Measurements from ENCODE around the gene PCTP. TPM values are rescaled to one million over a fixed set of nuclear protein-coding genes. Genes with fewer than 3 reads are reported as not detected.

PCTP gene
- total RNA-seq, 1 donor from 2014 or later: 8.4 TPM

DNA sequence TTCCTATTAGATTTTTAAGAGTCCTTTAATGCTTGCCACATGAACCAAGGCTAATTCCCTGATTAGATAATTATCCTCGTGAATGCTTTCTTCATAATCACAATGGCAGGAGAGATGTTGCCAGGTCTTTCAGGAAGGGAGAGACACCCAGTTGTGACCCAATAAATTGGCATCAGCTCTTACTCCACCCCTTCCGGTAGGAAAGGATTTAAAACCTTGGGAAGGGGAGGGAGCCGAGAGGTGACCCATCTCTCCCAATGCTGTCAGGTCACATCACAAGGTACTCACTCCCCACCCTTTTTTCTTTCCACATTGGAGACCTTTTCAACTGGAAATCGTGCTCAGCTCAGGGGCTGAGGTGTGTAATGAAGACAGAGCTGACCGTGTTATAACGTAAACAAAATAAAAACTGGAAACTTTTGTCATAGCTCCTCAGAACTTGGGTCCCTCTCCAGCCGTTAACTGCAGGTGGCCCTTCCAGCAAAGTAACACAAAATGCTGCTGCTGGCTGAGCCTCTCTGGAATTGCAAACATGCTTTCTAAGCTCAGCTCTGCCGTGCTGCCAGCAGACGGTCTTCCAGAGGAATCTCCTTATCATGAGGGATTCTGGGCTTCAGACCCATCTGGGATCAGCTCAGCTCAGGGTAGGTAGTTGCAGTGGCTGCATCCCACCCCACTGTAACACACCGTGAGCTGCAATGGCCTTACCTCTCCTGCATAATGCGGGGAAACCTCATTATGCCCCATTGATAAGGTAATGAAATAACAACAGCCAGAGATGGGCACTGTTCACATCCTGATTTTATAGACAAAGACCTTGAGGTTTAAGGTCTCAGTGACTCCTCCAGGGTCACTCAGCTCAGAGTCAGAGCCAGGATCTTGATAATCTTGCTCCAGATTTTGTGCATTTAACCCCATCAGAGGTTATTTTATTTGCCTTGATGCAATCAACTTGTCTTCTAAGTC lies 43.8 kb upstream of the PCTP start:
- Mint-ChIP-seq H3K36me3 (ENCODE audit: unreplicated experiment) (no peaks in the 10 kb centered on the region), H3K27ac (ENCODE audit: unreplicated experiment) (no peak overlapping the region), H3K4me1 (ENCODE audit: unreplicated experiment) (peaks cover 8% of the 10 kb centered on the region), H3K9me3 (ENCODE audit: unreplicated experiment) (no peaks in the 10 kb centered on the region), H3K4me3 (ENCODE audit: unreplicated experiment) (no peak overlapping the region), H3K27me3 (ENCODE audit: unreplicated experiment) (peaks cover 40% of the 10 kb centered on the region)
- DNase-seq (ENCODE audit: extremely low spot score, unreplicated experiment): no peak
- TF ChIP-seq, protein P1, sequence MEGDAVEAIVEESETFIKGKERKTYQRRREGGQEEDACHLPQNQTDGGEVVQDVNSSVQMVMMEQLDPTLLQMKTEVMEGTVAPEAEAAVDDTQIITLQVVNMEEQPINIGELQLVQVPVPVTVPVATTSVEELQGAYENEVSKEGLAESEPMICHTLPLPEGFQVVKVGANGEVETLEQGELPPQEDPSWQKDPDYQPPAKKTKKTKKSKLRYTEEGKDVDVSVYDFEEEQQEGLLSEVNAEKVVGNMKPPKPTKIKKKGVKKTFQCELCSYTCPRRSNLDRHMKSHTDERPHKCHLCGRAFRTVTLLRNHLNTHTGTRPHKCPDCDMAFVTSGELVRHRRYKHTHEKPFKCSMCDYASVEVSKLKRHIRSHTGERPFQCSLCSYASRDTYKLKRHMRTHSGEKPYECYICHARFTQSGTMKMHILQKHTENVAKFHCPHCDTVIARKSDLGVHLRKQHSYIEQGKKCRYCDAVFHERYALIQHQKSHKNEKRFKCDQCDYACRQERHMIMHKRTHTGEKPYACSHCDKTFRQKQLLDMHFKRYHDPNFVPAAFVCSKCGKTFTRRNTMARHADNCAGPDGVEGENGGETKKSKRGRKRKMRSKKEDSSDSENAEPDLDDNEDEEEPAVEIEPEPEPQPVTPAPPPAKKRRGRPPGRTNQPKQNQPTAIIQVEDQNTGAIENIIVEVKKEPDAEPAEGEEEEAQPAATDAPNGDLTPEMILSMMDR (IDR thresholded peaks at IDR 0.05): no peak

DNA sequence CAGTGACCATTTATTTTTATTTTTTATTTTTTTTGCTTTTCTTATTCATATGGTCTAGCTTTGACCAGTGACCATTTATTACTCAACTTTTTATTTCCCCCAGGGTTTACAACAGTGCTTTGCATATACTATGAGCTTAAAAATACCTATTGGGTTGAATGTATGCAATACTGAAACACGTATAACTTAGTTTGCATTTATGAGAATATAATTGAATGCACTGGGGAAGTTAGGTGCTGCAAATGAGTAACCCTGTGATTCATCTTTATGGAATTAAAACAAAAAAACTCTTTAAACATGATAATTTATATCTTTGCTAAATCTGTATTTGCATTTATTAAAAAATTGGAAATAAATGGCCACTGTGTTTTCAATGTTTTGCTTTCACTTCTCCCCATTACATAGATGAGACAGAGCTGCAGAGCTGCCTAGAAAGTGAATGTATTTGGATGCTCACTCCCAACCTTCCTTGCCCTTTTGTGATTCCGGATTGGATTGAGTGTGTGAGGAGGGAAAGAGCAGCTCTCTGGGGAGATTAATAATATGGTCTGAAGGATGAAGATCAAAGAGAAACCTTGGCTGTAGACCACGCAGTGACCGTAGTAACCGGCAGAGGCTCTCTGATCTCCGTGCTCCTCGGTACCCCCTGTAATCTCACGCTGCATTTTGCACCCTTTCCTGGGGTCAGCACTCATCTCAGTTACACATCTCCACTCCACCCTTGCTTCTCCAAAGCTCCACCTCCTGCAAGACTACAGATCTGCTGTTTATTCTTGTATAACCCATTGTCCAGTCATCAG lies 42.5 kb upstream of the PCTP start:
- Mint-ChIP-seq H3K27me3 (ENCODE audit: unreplicated experiment) (peaks cover 36% of the 10 kb centered on the region), H3K27ac (ENCODE audit: unreplicated experiment) (no peak overlapping the region), H3K4me1 (ENCODE audit: unreplicated experiment) (peaks cover 8% of the 10 kb centered on the region), H3K4me3 (ENCODE audit: unreplicated experiment) (no peak overlapping the region), H3K9me3 (ENCODE audit: unreplicated experiment) (no peaks in the 10 kb centered on the region), H3K36me3 (ENCODE audit: unreplicated experiment) (no peaks in the 10 kb centered on the region)
- no peak for DNase-seq (ENCODE audit: extremely low spot score, unreplicated experiment)
- TF ChIP-seq, protein P1 (IDR thresholded peaks at IDR 0.05): no peak

DNA sequence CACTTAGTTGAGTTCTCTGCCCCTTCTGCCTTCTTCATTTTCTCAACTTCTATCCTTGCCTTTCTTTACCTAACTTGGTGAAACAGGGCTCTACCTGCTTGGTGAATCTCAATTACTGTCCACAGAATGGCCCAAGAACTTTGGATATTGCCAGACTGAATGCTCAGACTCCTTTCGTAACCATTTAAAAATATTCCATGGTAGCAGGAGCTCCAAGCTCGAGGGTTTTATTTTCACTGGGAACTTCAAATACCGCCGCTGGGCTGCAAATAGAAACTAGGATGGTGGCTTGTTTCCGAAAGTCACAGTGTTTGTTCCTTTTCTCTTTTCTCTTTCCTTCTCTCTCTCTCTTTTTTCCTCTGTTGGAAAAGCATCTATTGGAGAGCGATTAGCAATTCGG lies 41.4 kb upstream of the PCTP start:
- no peak overlapping the region for H3K27ac Mint-ChIP-seq (ENCODE audit: unreplicated experiment)
- H3K4me1 Mint-ChIP-seq (ENCODE audit: unreplicated experiment): peaks cover 8% of the 10 kb centered on the region
- peaks cover 31% of the 10 kb centered on the region for H3K27me3 Mint-ChIP-seq (ENCODE audit: unreplicated experiment)
- DNase-seq (ENCODE audit: extremely low spot score, unreplicated experiment): no peak
- H3K4me3 Mint-ChIP-seq (ENCODE audit: unreplicated experiment): no peak overlapping the region
- H3K9me3 Mint-ChIP-seq (ENCODE audit: unreplicated experiment): no peaks in the 10 kb centered on the region
- TF ChIP-seq, protein P1 (IDR thresholded peaks at IDR 0.05): no peak
- no peaks in the 10 kb centered on the region for H3K36me3 Mint-ChIP-seq (ENCODE audit: unreplicated experiment)

DNA sequence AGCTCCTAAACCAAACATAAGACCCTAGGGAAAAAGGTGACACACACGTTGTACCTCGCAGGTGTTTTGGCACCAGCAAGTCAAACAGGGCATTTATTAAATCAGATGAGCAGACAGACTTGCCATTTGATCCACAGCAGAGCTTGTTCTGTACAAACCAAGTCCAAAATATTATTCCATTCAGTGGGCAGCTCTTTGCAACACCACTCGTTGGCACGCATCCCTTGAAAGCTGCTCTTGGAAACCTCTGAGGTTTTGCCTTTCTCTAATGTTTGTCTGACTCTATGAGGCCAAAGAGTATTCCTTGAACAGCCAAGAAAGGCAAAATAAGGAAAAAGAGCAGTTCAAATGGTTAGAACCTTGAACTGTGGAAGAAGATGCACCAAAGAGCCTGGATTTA lies 40.9 kb upstream of the PCTP start:
- peaks cover 29% of the 10 kb centered on the region for H3K27me3 Mint-ChIP-seq (ENCODE audit: unreplicated experiment)
- H3K4me1 Mint-ChIP-seq (ENCODE audit: unreplicated experiment): peaks cover 8% of the 10 kb centered on the region
- H3K9me3 Mint-ChIP-seq (ENCODE audit: unreplicated experiment): no peaks in the 10 kb centered on the region
- TF ChIP-seq, protein P1 (IDR thresholded peaks at IDR 0.05): no peak
- DNase-seq (ENCODE audit: extremely low spot score, unreplicated experiment): no peak
- H3K36me3 Mint-ChIP-seq (ENCODE audit: unreplicated experiment): no peaks in the 10 kb centered on the region
- H3K27ac Mint-ChIP-seq (ENCODE audit: unreplicated experiment): no peak overlapping the region
- no peak overlapping the region for H3K4me3 Mint-ChIP-seq (ENCODE audit: unreplicated experiment)

DNA sequence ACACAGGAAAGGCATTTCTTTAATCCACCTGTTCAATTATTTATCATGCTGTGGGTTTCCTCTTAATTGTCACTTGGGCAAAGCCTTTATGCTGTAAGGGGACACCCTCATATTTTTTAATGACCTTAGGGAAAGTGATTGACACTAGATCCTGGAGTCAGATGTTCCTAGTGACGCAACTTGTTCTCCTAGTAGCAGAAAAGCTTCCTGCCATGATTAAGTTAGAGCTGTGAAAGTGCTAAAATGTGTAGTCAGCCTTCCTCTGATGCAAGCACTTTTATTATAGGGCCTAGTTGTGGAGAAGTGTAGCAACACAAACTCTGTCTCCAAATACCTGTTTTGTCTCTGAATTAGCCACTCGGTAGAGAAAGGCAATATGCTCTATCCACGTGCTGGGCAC lies 40.4 kb upstream of the PCTP start:
- no peak overlapping the region for H3K4me3 Mint-ChIP-seq (ENCODE audit: unreplicated experiment)
- peaks cover 29% of the 10 kb centered on the region for H3K27me3 Mint-ChIP-seq (ENCODE audit: unreplicated experiment)
- peaks cover 8% of the 10 kb centered on the region for H3K4me1 Mint-ChIP-seq (ENCODE audit: unreplicated experiment)
- DNase-seq (ENCODE audit: extremely low spot score, unreplicated experiment): no peak
- H3K27ac Mint-ChIP-seq (ENCODE audit: unreplicated experiment): no peak overlapping the region
- no peaks in the 10 kb centered on the region for H3K9me3 Mint-ChIP-seq (ENCODE audit: unreplicated experiment)
- TF ChIP-seq, protein P1 (IDR thresholded peaks at IDR 0.05): no peak
- H3K36me3 Mint-ChIP-seq (ENCODE audit: unreplicated experiment): no peaks in the 10 kb centered on the region

Measured in osteocyte (in vitro differentiated cells).